HG02840 (cell line): ENCODE results near the gene GIT1.

Source experiments
- ATAC-seq: cut with Tn5 transposase; IDR thresholded peaks from one replicate; pipeline ENCODE4 v1.9.1; 2021; ENCODE audit warnings: mild to moderate bottlenecking, moderate library complexity, moderate number of reproducible peaks; ENCODE audit not compliant: unreplicated experiment, low FRiP score

Gene GIT1

DNA sequence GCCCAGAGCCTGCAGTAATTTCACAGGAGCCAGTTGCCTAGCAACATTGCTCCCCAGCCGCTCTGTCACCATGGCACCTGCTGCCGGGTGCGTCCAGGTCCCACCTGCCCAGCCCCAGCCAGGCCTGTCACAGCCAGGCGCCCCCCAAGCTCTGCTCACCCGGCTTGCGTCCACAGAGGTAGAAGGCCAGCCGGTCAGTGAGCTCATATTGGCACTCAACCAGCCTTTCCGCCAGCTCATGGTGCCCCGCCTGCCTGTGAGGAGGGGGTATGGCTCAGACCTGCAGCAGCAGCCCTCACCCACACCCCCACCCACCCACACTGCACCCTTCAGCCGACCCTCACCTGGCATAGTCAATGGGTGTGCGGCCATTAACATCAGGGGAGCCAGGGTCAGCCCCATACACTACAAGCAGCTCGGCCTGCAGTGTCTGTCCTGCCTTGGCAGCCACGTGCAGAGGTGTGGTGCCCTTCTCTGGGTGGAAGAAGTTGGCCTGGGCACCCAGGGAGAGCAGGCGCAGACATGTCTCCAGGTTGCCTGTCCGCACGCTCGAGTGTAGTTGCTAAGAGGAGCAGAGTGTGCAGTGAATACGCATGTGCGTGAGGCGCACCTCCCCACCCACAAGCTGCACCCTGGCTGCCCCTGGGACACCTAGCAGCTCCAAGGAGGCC, 7.7 kb downstream of the GIT1 start:
- no peak for ATAC-seq

DNA sequence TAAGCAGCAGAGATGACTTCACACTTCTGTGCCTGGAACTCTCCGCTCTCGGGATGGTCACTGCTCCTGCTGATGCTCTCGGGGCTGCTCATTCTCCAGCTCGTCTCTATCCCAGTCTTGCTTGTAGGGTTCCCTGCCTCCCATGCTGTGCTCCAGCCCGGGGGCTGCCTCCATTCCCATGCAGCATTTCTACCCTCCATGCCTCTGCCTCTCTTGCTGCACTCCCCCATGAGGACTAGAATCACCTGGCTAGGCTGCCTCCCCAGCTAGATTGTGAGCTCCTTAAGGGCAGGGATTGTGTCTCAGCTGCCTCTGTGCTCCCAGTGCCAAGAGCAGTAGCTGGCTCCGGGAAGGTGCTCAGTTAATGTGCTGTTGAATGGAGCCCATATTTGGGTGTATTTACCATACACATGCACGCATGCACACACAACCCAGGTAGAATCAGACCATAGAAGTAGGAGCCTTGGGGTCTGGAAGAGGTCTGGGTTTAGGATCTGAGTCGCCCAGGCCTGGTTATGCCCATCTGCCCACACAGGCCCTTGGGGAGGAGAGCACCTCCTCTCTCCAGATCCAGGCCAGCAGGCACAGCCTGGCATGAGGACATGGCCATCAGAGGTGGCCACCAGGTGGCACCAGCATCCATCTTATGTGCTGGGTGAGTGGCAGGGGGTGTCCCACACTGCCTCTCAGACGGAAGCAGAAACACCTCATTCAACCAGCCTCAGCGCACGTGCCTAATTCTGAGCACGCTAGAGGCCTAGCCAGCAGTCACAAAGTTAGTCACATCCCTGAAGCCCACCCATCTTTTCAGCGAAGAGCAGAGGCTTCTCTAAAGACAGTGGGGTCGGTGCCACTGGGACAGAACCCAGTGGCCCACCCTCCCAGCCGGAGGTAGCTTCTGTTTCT, 9.3 kb downstream of the GIT1 start:
- no peak for ATAC-seq

DNA sequence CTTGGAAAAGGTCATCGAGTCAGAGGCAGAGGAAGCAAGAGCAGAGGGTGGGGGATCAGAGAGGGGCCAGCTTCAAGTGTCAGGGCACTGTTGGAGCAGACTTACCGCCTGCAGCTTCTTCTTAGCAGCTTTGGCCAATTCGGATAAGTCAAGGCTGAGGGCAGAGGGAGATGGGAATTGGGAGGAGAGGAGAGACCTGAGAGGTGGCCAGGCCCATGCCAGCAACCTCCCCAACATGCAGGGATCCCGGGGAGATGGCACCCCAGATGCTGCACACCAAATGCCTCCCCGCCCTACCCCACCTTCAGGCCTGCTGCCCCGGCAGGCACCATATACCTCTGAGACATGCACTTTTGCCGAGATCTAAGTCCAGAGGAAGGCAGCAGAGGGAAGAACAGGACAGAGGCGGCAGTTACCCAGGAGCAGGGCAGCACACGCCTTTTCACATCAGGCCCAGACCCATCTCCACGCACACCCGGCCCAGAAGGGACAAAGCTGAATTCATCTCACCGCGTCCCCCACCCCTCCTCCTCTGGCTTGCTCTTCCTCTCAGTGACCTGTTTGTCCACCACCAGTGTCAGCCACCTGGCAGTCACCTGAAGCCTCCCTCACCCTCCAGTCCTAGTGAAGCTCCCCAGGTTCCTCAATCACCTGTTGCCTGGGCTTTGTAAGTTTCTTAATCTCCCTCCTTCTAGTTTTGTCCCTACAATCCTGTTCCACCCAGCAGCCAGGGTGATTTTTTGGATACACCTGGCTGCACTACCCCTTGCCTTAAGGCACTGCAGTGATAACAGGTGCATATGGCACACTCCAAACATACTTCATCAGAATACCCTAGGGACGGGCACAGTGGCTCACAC, 10.6 kb downstream of the GIT1 start:
- no peak for ATAC-seq

DNA sequence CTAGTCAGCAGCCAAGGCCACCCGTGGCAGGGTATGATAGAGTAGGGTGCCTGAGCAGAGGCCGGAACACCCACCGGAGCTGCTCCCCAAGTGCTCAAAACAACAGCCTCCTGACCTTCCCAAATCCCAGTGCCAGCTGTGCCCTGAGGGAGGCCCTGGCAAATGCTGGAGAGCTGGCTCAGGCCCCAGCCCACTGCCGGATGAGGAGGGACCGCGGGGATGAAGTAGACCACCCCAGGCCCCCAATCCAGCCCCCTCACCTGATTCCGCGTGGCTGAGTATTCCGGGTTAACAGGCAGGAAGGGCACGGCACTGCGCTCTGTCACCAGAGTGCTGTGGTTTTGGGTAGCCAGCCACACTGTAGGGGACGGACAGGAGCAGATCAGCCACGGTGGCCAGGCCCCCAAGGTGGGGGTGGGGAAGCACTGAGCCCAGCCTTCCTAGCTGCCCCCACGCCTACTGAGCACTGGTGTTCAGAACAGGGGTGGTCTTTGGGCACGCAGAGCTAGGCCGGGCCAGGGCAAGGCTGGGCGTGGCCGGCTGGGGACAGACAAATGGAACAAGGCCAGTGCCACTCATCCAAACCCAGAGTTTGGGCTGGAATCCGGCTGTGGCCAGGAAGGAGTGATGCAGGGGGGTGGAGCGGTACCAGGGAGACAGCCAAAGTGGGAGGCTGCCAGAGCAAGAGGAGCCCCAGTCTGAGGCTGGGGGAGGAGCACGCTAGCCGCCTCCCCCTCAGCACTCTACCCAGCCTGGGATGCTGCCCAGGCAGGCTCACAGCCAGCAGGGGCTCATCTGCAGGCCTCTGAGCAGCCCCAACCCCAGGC, 11.8 kb downstream of the GIT1 start:
- ATAC-seq, result no peak

DNA sequence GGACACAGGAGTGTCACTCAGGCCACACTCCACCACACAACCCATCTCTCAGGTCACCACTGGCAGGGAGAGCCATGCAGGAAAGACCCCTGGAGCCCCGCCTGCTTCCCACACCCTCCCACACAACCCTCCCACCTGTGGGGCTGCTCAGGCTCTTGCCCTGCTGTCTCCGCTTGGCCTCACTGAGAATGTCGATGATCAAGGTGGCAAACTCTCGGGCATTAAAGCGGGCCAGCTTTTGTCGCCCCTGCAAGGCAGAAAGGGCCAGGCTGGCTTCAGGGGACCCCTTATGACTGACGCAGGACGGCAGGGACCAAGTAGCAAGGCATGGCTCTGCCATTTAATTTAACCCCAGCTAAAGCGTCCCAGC, 12.5 kb downstream of the GIT1 start:
- ATAC-seq, result no peak

DNA sequence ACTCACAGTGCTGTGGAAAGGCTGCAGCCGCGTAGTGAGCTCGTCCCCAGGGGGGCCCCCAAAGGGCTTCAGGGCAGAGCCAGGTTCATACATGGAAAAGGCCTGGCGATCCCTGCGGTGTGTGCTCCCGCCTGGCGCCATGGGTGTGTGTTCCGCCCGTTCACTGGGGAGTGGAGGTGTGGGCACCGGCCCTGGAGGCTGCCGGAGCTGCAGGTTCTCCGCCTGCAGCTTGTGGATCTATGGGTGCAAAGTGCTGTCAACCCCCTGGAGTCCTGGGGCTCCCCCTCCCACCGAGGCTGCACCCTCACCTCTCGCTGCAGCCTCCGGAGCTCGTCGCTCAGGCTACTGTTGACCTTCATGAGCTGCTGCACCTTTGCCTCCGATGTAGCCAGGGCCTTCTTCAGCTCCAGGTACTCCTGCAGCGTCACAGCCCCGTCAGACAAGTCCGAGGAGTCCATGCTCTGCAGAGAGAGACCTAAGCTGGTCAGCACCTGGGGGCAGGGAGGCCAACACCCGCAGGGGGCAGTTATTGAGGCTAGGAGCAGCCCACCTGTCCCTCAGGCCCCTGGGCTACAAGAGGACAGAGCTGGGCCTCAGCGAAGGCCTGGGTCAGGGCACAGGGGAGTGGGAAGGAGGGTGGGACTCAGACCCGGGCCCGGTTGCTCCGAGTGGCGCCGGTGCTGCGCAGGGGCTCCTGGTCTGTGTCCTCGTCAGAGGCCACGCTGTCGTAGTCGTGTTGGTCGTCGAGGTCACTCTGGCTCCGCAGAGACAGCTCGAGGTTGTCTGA, 13.0 kb downstream of the GIT1 start:
- ATAC-seq, result no peak

DNA sequence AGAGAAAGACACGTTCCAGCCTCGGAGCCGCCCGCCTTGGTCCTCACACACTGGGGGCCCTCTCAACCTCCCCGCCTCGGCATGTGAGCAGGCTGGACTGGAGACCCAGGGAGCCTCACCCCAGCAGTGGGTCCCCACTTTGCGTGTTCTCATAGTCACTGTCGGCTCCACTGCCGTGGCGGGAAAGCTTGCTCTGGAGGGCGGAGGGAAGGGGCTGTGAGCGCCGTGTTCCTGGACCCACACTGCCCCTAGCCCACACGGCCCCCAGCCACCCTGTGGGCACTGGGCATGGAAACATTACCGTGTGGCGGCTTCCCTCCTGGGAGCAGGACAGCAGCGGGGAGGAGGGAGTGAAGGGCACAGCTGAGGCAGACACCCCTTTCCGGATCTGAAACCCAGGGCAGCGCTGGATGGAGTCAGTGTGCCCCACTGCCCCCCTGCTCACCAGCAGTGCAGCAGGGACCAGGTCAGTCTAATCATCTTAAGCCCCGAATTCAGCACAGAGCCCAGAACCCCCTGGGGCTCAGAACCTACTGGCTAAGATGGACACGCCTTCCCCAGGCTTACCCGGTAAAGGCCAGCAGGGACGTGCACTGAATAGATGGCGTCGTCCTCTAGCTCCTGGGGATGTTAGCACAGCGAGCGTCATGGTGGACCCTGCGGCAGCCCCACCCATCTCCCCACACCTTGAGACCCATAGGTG, 13.8 kb downstream of the GIT1 start:
- ATAC-seq, result no peak

DNA sequence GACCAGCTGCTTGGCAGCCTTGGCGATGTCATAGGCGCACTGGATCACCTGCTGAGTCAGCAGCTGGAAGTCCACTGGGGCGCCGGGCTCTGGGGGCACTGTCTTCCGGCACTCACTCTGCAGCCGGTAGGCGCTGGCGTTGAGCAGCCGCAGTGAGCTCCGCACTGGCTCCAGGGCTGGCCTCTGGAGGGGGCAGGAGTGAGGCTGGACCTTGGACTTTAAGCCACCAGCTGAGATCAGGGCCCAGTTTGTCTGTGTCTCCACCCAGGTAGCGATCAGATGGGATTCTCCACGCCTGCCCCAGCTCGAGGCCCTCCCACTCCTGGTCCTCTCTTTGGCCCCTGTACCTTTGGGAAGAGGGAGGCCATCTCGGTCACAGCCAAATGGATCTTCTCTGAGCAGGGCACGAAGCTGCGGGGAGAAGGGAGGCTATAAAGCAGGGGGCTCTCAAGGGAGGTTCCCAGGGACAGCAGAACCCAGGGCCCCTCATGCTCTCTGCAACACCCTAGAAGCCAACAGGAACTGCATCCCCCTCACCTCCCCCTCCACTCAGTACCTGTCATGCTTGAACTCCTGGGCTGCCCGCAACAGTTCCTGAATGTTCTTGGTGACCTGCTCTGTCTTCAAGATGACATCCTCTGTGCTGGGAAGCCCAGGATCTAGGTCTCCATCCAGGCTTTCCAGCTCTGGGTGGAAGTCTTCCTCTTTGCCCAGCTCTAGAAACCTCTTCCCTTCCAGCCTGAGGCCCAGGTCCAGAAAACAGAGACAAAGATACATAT, 14.5 kb downstream of the GIT1 start:
- ATAC-seq, result no peak

DNA sequence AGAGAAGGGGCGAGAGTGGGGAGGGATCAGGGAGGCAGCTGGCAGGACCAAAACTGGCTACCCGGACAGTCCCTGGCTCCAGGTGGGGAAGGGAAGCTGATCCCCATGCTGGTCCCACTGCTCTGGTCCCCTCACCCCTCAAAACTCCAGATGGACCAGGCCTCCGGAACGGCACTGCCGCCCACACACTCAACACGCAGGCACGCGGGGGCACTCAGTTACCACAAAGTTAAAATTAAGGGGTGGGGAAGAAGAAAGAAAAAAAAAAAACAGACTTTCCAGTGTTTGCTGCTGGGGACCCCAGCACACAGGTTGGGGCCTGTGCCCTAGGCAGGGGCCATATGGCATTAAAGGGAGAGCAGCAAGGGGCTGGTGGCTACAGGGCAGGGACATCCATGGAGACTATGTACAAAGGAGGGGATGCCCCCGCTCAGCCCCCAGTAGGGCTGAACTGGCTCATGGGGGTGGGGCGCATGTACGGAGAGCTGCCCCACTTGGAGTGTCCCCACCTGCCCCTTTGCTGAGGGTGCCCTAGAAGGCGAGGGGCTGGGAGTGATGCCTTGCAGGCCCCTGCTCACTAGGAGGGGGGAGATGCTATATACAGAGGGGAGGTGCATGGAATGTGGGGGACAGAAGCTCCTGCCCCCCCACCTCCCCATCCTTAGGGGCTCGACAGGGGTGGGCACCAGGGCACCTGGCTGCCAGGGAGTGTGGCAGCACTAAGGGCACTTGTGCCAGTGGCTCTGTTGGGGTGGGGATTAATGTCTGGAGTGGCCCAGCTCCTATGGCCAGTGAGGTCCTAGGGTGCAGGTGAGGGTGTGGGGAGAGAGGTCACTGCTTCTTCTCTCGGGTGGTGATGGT, 15.3 kb downstream of the GIT1 start:
- no peak for ATAC-seq

DNA sequence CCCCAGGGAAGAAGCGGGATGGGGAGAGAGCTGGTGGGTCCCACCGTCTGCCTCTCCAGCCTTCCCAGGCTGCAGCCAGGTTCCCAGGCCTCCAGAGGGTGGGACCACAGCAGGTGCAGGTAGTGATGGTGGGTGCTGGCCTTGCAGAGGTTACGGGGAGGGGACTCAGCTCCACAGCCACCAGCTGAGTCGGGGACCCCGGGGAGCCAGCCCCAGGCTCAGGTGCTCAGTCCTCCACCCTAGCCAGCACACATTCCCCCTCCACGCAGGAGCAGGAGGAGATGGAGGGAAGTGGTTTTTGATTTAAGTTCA, 15.9 kb downstream of the GIT1 start:
- ATAC-seq, result no peak

DNA sequence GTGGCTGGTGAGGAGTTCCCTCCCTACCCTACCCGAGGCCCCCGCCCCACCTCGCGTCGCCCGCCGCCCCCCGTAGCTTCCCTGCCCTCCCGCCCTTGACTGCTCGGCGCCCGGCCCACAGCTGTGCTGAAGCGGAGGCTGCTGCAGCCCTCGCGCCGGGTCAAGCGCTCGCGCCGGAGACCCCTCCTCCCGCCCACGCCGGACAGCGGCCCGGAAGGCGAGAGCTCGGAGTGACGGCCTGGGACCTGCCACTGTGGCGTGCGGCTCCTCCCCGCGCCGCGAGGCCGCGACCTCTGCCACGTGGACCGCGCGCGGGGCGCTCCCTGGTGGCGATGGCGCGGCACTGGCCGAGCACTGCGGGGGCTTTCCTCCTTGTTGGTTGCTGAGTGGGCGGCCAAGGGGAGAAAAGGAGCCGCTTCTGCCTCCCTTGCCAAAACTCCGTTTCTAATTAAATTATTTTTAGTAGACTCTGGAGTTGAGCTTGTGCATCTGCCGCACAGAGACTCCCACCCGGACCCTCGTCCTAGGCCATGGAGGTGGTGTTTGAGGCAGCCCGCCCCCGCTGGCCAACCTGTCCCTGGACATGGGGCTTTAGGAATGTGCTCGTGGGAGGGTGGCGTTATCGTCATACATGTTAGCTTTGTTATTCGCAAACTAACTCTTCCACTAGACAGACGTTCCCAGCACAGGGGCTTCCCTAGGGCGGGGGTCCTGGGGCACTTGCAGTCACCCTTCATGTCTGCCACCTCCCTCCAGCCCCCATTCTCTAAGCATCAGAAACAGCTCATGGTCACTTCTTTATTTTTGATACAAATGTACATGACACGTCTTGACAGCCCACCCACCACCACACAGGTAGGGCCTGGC, 16.5 kb downstream of the GIT1 start:
- no peak for ATAC-seq

DNA sequence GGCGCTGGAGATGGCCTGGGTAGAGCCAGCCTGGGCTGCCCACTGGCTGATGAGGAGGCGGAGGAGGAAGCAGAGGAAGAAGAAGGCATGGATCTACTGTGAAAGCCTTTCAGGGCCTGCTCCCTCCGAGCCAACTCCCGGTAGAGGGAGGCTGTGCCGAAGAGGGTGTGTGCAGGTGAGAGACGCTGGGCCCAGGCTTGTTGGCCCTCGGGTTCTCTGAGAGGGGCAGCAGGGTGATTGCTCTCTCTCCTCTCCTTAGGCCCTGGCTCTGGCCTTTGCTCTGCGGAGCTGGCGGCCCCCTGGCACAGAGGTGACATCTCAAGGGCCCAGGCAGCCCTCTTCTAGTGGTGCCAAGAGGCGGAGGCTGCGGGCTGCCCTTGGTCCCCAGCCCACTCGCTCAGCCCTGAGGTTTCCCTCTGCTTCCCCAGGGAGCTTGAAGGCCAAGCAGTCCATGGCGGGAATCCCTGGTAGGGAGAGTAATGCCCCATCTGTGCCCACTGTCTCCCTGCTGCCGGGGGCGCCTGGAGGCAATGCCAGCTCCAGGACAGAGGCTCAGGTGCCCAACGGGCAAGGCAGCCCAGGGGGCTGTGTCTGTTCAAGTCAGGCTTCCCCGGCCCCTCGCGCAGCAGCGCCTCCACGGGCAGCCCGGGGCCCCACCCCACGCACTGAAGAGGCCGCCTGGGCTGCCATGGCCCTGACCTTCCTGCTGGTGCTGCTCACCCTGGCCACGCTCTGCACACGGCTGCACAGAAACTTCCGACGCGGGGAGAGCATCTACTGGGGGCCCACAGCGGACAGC, 17.4 kb downstream of the GIT1 start:
- no peak for ATAC-seq

DNA sequence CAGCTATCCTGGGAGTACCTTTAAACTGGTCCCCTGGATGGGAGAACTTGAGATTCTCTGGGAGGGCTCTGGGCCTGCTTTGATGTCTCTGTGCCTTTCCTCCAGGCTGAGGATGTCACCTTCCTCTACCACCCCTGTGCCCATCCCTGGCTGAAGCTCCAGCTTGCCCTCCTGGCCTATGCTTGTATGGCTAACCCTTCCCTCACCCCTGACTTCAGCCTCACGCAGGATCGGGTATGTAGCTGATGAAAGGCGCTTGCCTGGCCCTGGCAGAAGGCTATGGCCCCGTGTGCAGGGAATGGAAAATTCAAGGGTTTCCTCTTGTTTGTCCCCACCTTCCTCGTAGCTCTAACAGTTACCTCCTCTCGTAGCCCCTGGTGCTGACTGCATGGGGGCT, 18.0 kb downstream of the GIT1 start:
- no peak for ATAC-seq

DNA sequence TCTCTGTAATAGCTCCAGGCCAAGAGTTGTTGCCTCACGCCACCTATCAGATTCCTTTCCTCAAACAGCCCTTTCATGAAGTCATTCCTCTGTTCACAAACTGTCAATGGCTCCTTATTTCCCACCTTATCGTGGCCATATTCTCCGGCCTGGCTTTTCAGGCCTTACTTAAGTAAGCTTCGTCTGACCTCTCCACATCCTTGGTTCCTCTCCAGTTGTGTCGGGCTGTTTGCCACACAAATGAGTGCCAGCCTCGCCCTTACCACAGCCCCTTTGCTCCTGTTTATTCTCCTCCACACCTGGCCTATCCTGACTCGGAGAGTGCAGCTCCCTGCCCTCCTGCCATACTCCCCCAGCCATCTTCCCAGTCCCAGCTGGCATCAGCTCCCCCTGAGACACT, 18.9 kb downstream of the GIT1 start:
- ATAC-seq, result no peak

DNA sequence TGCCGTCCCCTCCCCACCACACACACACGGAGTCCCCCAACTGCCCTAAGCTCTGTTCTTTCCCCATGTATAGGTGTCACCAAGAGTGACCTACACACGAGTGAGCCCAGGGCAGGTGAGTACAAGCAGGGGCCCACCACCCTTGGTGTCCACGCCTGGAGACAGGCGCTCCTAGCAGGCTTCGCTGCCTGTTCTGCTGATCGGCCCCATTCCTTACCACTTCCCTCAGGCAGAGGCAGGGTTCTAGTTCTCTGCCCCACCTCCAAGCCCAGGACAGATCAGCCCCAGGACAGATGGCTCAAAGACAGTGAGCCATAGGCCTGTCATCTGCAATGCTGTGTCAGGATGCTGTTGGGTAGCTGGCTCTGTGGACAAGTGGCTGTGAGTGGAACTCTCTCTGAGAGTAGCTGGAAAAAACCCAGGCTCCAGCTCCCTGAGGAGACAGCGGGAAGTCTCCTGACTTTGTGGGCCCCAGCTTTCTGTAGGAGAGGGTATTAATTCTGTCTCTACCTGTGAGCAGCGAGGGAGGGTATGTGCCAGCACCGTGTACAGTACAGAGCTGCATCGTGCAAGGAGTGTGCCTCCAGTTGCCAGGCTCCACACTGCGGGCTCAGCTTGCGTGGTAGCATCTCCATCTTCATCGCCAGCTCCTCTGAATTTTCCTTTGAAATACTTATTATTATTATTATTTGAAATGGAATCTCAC, 20.1 kb downstream of the GIT1 start:
- no peak for ATAC-seq
